KBM-7 (cell line): Measurements from ENCODE around the gene DERA.
"Not testable (repeated sequence)": the region's sequence is repeated elsewhere in the genome, so short reads cannot be mapped to it uniquely, and the experiment has no call there.

Experiments used
- DNase-seq: peaks from one replicate; pipeline ENCODE4 v3.0.0-alpha.2; 2015
- in situ Hi-C: fragments of 300-500 bp; cut with MboI; formaldehyde crosslinking; loops from 2 replicates; pipeline ENCODE4 v1.14.3; 2020; ENCODE audit warnings: low sequenced_read_pairs, low pct_unique_long_range_greater_than_20kb, mixed read lengths

Gene DERA

DNA sequence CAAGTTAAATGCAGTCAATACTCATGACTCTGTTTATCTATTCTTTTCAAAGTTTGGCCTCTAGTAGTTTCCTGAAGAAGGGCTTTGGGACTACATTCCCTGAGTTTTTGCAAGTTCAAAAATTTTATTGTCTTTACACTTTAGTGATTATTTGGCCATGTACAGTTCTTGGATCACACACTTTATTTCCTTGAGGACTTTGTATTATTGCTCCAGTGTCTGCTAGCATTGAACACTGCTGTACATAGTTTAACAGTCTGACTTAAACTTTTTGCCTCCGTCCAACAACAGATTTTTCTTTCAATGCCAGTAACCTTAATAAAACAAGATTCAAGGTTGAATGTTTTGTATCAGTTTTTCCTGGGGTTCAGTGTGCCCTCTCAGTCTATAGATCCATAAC, 132.3 kb downstream of the DERA start:
- no peak for DNase-seq
- in situ Hi-C loops = no loop called here

DNA sequence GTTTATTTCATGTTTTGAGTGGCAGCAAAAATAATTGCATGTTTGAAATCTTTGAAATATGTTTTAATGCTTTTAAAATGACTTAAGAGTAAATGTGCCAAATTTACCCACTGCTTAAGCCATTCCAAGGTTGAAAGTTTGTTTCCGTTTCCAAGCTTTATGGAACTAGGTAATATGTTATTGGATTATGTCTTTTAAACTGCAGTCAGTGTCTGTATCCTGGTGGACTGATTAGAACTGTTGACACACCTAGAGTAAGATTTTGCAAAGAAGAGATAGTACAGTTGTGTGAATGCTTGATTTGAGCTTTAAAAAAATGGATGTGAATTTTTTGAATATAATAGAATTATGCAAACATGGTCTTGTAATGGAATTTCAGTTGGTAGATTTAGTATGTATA, 135.1 kb downstream of the DERA start:
- no peak for DNase-seq
- in situ Hi-C loops = no loop called here

DNA sequence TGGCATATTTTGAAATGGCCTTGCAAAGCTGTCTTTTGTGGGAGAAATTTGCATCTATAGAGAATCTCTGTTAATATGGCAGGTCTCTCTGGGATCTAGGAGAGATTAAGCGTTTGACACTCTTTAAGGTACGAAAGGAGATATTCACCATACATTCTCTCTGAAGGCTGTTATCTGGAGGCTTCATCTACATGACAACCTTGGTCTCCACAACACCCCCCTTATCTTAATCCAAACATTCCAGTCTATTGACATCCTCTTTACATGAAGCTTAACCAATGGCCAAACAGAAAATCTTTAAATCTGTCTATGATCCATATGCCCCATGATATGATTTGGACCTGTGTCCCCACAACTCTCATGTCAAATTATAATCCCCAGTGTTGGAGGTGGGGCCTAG, 137.4 kb downstream of the DERA start:
- DNase-seq = no peak
- in situ Hi-C loops = no loop called here

DNA sequence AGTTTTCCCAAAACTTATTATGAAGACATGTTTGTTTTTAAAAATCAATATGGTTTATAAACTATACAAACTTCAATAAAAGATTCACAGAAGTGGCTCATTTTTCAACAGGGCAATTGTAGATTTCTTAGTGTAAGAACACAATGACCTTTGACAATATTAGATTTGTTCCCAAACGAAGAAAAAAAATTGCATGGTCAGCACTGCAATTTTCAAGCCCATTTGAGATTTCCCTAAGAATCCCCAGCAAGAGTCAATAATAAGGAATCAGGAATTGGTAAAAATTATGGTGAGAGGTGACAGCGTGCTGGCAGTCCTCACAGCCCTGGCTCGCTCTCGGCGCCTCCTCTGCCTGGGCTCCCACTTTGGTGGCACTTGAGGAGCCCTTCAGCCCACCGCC, 145.8 kb downstream of the DERA start:
- no peak for DNase-seq
- in situ Hi-C loops = no loop called here

DNA sequence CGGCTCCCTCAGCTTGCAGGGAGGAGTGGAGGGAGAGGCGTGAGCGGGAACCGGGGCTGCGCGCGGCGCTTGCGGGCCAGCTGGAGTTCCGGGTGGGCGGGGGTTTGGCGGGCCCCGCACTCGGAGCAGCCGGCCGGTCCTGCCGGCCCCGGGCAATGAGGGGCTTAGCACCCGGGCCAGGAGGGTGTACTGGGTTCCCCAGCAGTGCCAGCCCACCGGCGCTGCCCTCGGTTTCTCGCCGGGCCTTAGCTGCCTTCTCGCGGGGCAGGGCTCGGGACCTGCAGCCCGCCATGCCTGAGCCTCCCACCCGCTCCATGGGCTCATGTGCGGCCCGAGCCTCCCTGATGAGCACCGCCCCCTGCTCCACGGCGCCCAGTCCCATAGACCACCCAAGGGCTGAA, 146.2 kb downstream of the DERA start:
- DNase-seq = not testable (repeated sequence)

DNA sequence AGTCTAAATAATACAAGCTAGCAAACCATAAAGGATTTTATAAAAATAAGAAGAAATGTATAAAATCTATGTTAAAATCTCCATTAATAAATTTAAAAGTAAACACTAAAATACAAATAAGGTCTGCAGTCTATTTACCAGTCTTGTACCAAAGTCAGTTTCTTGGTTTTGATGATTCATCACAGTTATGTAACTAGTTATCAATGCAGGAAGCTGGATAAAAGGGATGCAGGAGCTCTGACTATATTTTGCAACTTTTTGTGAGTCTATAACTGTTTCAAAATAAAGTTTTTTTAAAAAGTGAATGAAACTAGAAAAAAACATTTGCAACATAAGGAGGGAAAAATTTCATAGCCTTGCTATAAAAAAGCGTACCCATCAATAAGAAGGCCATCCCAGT, 151.5 kb downstream of the DERA start:
- in situ Hi-C loops = no loop called here
- no peak for DNase-seq

More for the DNA sequence above, 146.2 kb downstream of the DERA start:
- in situ Hi-C loops = not testable (repeated sequence)

DNA sequence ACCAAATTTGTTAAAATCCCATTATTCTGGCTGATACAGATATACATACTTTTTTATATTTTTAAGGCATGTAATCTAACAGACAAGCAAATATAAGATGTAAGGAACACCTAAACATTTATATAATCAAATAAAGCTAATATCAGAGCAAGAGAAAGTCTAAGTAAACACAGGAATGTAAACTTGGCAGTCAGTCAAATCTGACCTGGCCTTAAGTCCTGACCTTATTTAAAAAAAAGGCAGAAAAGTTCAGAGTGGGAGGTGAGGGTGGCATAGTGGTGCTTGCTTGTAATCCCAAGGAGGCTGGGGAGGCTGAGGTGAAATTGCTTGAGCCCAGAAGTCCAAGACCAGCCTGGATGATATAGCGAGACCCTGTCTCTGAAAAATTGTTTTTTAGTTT, 152.6 kb downstream of the DERA start:
- in situ Hi-C loops = no loop called here
- no peak for DNase-seq

DNA sequence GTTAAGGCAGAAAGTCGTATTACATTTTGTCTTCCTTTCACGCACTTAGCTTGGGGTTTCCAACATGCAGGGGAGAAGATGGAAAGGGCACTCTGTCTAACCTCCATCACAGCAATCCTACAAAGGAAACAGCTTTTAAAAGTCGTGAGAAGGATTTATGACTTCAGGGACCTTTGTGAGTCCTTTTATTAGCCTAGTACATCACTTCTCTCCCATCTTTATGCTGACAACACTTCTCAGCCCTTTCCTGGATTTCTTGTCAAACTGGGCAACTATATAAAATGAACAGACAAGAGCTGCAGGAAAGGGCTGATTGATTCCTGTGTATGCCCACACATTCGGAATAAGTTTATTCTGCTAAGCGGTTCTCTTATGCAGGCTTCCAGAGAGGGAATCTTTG, 159.0 kb downstream of the DERA start:
- DNase-seq = no peak
- in situ Hi-C loops = no loop called here

DNA sequence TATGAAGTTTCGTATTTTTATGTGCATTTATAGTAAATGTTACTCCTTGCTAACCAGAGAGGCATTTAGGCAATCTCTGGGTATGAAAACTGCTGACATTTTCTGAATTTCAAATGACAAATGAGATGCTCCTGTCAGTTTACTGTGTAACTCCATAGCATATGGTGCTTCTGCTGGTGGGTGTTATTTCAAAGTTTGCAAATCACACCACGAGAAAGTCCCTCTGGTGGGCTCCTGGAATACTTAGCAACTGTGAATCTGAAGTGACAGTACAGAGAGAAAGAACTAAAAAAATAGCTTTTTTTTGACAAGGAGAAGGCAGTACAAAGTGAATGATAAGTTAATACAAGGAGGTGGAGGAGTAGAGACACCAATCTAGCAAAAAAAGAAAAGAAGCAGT, 161.5 kb downstream of the DERA start:
- in situ Hi-C loops = no loop called here

DNA sequence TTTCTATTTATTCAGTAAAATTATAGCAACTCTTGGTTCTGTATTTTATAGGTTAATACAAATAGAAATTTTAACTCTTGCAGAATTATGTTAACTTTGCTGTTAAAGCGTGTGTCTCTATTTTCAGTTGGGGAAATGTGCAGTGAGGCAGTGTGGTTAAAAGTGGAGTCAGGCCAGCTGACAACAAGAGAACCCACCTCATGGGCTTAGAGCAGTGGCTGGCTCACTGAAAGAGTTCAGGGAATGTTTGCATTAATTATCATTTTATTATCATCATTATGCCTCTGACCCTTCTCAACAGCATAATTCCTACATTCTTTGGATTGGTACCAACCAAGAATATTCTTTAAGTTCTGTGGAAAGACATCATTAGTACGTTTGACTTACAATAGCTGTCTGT, 163.8 kb downstream of the DERA start:
- no peak for DNase-seq
- in situ Hi-C loops = no loop called here

More for the DNA sequence above, 161.5 kb downstream of the DERA start:
- DNase-seq = no peak

DNA sequence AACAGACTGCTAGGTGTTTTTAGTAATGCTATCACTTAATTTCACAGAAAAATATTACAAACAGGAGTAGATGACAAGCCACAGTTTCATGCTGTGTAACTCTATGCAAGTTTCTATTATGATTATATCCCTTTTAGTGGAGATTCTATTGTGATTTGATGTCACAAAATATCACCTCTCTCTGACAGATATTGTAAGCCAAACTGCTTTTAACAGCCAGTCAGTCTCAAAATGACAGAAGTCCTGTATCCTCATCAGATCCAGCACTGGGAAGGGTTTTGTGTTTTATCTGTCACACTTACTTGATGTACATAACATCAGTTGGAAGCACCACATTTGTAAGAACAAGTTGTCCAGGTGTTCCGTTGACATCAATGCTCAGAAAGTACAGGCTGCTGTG, 164.8 kb downstream of the DERA start:
- in situ Hi-C loops = no loop called here

DNA sequence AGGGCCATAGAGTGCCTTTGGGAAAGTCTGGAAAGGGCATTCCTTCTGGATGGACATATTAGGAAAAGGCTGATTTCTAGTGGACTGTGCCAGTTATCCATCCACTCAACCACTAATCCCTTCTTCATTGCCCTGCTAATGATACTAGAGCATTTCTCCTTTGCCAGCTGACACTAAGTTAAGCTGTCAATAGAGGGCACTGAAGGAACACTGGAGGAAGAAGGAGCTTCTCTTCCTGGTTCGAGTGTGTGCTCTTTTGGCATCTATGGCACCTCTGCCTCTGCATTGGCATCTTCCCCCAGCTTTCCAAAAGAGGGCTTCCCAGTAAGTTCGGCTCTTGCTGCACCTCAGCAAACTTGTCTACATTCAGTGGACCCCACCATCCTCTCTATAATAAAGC, 165.4 kb downstream of the DERA start:
- peak; percentile 65 for DNase-seq
- in situ Hi-C loops = no loop called here

More for the DNA sequence above, 164.8 kb downstream of the DERA start:
- no peak for DNase-seq

DNA sequence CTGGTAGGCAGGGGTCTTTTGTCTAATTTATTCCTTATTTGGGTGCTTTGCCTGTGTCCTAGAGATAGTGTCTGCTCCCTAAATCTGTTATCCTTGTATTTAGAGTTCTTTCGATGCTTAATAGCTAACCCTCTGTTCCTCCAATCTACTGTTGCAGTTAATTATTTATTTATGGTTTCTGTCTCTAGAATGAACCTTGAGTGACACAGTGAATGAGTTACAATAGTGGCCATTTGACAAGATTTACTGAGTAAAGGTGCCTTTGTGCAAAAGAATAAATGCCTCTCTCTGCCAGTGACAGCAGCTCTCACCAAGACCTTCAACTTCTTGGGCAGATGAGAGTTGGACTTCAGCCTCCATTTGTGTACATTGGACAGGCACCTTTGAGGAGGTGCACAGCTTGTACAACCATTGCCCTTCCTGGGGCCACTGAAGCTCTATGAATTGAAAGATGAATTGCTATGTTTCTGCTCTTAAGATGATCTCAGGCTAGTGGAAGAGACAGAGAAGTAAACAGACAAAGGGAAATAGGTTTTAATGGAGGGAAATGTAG, 165.9 kb downstream of the DERA start:
- no peak for DNase-seq
- in situ Hi-C loops = no loop called here

DNA sequence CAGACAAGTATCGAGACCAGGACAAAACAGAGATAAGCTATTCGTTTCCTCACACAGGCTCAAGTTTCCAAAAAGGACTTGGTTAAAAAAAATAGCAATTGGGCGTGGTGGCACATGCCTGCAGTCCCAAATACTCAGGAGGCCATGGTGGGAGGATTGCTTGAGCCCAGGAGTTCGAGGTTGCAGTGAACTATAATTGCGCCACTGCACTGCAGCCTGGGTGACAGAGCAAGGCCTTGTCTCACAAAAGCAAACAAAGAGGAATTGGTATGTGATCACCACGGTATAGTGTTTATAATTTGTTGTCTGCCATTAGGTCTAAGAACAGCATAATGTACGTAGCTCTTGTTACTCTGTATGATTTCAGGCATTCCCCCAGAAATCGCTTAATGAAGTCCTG, 175.3 kb downstream of the DERA start:
- DNase-seq = no peak
- in situ Hi-C loops = no loop called here

DNA sequence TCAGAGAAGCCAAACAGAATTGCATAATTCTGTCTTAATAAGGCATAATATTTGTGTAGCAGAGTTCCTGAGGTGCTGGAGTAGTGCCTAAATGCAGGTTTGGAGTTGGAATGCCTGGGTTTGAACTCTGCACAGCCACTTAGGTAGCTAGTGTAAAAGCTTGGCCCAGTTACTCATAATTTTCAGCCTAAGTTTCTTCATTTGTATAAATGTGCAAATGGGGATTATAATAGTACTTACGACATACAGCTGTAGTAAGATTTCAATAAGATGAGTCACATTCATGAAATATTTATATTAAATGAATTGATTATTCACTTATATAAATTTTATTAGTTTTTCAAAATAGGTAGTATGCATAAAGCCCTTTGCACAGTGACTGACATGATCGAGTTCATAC, 175.8 kb downstream of the DERA start:
- DNase-seq = no peak
- in situ Hi-C loops = no loop called here
